Smooth muscle cell (in vitro differentiated cells): ENCODE results near the gene PARP1. TPM values are rescaled to one million over a fixed set of nuclear protein-coding genes. Genes with fewer than 3 reads are reported as not detected.
"Not testable (repeated sequence)": the region's sequence is repeated elsewhere in the genome, so short reads cannot be mapped to it uniquely, and the experiment has no call there.

Experiments
- DNase-seq: peaks from one replicate; lab custom pipeline; 2025; ENCODE audit not compliant: unreplicated experiment; lab: John Stamatoyannopoulos, UW
- H2AFZ ChIP-seq: fragments of 200-600 bp; sonication (generic); 2 replicates; pipeline ENCODE4 v1.6.0; 2016; ENCODE audit warnings: antibody characterized with exemption, low read depth, mild to moderate bottlenecking
- H3F3A ChIP-seq: fragments of 200-600 bp; sonication (generic); 2 replicates; pipeline ENCODE4 v1.6.0; 2017; ENCODE audit warnings: antibody characterized with exemption, low read depth
- H3K27ac ChIP-seq: fragments of 200-600 bp; sonication (generic); 2 replicates; pipeline ENCODE4 v1.5.1; 2016; ENCODE audit warnings: low read depth, mild to moderate bottlenecking
- H3K27me3 ChIP-seq: fragments of 200-600 bp; sonication (generic); 2 replicates; pipeline ENCODE4 v1.6.1; 2016; ENCODE audit warnings: low read depth, mild to moderate bottlenecking
- H3K36me3 ChIP-seq: fragments of 200-600 bp; sonication (generic); 2 replicates; pipeline ENCODE4 v1.5.1; 2016; ENCODE audit warnings: low read depth
- H3K4me1 ChIP-seq: fragments of 200-600 bp; sonication (generic); 2 replicates; pipeline ENCODE4 v1.5.1; 2016; ENCODE audit warnings: low read depth
- H3K4me2 ChIP-seq: fragments of 200-600 bp; sonication (generic); 2 replicates; pipeline ENCODE4 v1.6.0; 2016; ENCODE audit warnings: mild to moderate bottlenecking
- H3K4me3 ChIP-seq: fragments of 200-600 bp; sonication (generic); 2 replicates; pipeline ENCODE4 v1.5.1; 2016; ENCODE audit warnings: mild to moderate bottlenecking
- H3K79me2 ChIP-seq: fragments of 200-600 bp; sonication (generic); 2 replicates; pipeline ENCODE4 v1.6.0; 2016; ENCODE audit warnings: low read depth, mild to moderate bottlenecking
- H3K9ac ChIP-seq: fragments of 200-600 bp; sonication (generic); 2 replicates; pipeline ENCODE4 v1.6.0; 2016; ENCODE audit warnings: low read depth
- H3K9me3 ChIP-seq: fragments of 200-600 bp; sonication (generic); replicated peaks from 2 replicates; pipeline ENCODE4 v1.5.1; 2016; ENCODE audit warnings: low read depth
- H4K20me1 ChIP-seq: fragments of 200-600 bp; sonication (generic); 2 replicates; pipeline ENCODE4 v1.6.0; 2016; ENCODE audit warnings: low read depth
- CTCF ChIP-seq: fragments of 200-600 bp; sonication (generic); IDR thresholded peaks from 2 replicates; pipeline ENCODE4 v1.5.1; 2017; ENCODE audit warnings: borderline replicate concordance, mild to moderate bottlenecking, antibody characterized with exemption; ENCODE audit not compliant: insufficient read depth, poor library complexity, severe bottlenecking
- WGBS: methylation state at CpG from one replicate; pipeline ENCODE4 v1.1.7; 2016; ENCODE audit warnings: low lambda C conversion rate; 5-methylcytosine and 5-hydroxymethylcytosine counted together
- polyA plus RNA-seq: library from polyadenylated mRNA; unstranded; fragments of >200 nt; fragmentation: Nextera tagmentation; extraction: Ambion mirVana; gene quantifications from 2 replicates; pipeline ENCODE4 v1.2.1, GENCODE V29; 2016
- total RNA-seq: library from RNA; depleted of rRNA; stranded (reverse); fragments of >200 nt; gene quantifications from 2 replicates; pipeline ENCODE4 v1.2.3, GENCODE V29; 2014

The PARP1 gene
- total and polyA plus RNA-seq, 2 experiments from 2014 or later = 27.4 to 38.5 TPM

- Histone ChIP-seq H3F3A (no peaks in the 10 kb centered on the region), H4K20me1 (no peaks in the 10 kb centered on the region), H3K27ac (no peak overlapping the region), H3K27me3 (no peaks in the 10 kb centered on the region), H3K79me2 (no peaks in the 10 kb centered on the region), H3K4me2 (no peak overlapping the region), H3K9ac (no peak overlapping the region), H3K4me1 (no peaks in the 10 kb centered on the region), H3K36me3 (no peaks in the 10 kb centered on the region), H2AFZ (no peak overlapping the region), H3K4me3 (no peak overlapping the region), H3K9me3 (no peaks in the 10 kb centered on the region)
- TF ChIP-seq CTCF = no peak
- no peak for DNase-seq
- WGBS = 79% methylated on average over 8 of the region's 8 CpGs
Measured at GRCh38 chr1:226344441-226345259, 63.2 kb downstream of the PARP1 start.

GRCh38 chr1:226342656-226343055 lies 65.2 kb downstream of the PARP1 start:
- Histone ChIP-seq H3K36me3 (no peaks in the 10 kb centered on the region), H3K4me2 (no peak overlapping the region), H3K27me3 (no peaks in the 10 kb centered on the region), H2AFZ (no peak overlapping the region), H3K9me3 (no peaks in the 10 kb centered on the region), H3K79me2 (no peaks in the 10 kb centered on the region), H3F3A (no peaks in the 10 kb centered on the region), H3K4me3 (no peak overlapping the region), H3K4me1 (no peaks in the 10 kb centered on the region), H3K9ac (no peak overlapping the region), H3K27ac (no peak overlapping the region), H4K20me1 (no peaks in the 10 kb centered on the region)
- 60% methylated on average over 2 of the region's 2 CpGs for WGBS
- TF ChIP-seq CTCF = no peak
- no peak for DNase-seq

- not testable (repeated sequence) for DNase-seq, H4K20me1 ChIP-seq, H3K36me3 ChIP-seq, H3K9ac ChIP-seq, H3K4me2 ChIP-seq, H3K27ac ChIP-seq, H3K4me1 ChIP-seq, H2AFZ ChIP-seq, H3K27me3 ChIP-seq, H3K4me3 ChIP-seq, H3K79me2 ChIP-seq, H3F3A ChIP-seq, H3K9me3 ChIP-seq
- 98% methylated on average over 3 of the region's 3 CpGs for WGBS
Measured at GRCh38 chr1:226340111-226340510, 67.8 kb downstream of the PARP1 start.

GRCh38 chr1:226337276-226337875 lies 70.5 kb downstream of the PARP1 start:
- Histone ChIP-seq H3K4me1 (no peaks in the 10 kb centered on the region), H4K20me1 (no peaks in the 10 kb centered on the region), H3K27me3 (no peaks in the 10 kb centered on the region), H3K4me2 (no peak overlapping the region), H3F3A (no peaks in the 10 kb centered on the region), H3K9ac (no peak overlapping the region), H3K79me2 (no peaks in the 10 kb centered on the region), H3K4me3 (no peak overlapping the region), H3K9me3 (no peaks in the 10 kb centered on the region), H3K27ac (no peak overlapping the region), H3K36me3 (no peaks in the 10 kb centered on the region), H2AFZ (no peak overlapping the region)
- TF ChIP-seq CTCF = no peak
- DNase-seq = no peak
- WGBS = 80% methylated on average over 8 of the region's 8 CpGs
